C1 segment of cervical spinal cord (tissue), 14 donors: ENCODE results near the gene TRIP4.
"Not testable (repeated sequence)": the region's sequence is repeated elsewhere in the genome, so short reads cannot be mapped to it uniquely, and the experiment has no call there.

Source experiments
- DNase-seq, 14 donors: peaks; one replicate each; lab custom pipeline; 2025; lab: John Stamatoyannopoulos, UW

The TRIP4 gene

GRCh38 chr15:64485796-64486195 lies 98.2 kb downstream of the TRIP4 start:
- DNase-seq = no peak

DNA sequence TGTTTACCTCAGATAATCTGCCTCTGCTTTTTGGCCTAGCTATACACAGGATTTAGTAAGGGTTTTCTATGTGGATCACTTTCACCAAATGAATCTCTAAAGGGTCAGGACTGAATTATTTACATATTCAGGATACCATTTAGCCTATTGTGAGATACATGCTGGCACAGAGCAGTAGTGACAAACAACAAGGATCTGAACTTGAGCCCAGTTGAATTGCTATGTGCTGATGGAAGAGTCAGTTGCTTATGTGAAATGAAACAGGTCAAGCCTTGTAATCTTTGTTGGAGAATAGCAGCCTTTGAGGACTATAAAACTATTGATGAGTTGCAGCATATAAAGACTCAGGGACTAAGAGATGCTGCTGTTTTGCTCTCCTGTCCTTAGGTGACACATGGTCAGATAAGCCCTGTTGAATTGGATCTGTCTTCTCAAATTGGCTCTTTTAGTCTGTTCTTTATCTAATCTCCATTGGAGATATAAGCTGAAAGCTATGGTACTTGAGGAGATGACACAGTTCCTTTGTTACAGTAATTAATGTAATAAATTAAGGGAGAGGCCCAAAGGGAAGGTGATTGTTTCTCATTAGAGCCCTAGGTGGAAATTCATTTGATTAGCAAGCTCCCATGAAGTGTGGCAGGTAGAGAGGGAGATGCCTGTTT lies 103.1 kb downstream of the TRIP4 start:
- no peak for DNase-seq

DNA sequence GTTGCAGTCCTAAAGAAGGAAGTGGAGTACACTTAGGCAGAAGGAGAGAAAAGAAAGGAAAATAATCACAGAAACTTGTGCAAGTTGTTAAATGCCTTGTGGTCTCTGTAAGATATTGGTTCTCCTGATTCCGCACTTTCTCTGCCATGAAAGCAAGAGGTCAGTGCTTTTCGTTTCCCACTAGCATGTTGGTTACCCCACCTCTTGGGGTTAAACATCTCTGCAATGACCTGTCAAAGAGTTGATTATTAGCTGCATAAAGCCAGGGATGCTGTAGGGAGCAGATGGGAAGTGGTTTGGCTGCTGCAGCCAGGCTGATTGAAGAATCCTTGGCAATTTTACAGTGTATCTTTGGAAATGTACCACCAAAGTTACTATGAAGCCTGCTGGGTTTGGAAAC lies 106.0 kb downstream of the TRIP4 start:
- DNase-seq = no peak

DNA sequence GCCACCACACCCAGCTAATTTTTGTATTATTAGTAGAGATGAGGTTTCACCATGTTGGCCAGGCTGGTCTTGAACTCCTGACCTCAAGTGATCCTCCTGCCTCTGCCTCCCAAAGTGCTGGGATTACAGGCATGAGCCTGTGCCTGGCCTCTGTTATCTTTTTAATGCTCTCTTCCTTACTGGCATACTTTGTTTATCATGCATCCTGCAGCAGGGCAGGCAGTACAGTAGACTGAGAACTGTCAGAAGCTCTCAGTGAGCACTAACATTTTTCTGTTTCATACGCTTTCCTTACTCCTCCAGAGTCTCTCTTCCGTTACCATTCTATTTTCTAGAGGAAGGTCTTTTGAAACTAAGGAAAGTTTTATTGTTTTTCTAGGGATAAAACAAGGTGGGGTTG lies 108.3 kb downstream of the TRIP4 start:
- not testable (repeated sequence) for DNase-seq

GRCh38 chr15:64500695-64501395 lies 113.2 kb downstream of the TRIP4 start:
- no peak for DNase-seq

- peak in 1 of 14 donors; percentile 14 for DNase-seq
Observed at GRCh38 chr15:64501396-64501715, 113.7 kb downstream of the TRIP4 start.

- no peak for DNase-seq
Observed at GRCh38 chr15:64502151-64502550, 114.5 kb downstream of the TRIP4 start.

- DNase-seq = no peak
Observed at GRCh38 chr15:64502551-64502950, 114.9 kb downstream of the TRIP4 start.

DNA sequence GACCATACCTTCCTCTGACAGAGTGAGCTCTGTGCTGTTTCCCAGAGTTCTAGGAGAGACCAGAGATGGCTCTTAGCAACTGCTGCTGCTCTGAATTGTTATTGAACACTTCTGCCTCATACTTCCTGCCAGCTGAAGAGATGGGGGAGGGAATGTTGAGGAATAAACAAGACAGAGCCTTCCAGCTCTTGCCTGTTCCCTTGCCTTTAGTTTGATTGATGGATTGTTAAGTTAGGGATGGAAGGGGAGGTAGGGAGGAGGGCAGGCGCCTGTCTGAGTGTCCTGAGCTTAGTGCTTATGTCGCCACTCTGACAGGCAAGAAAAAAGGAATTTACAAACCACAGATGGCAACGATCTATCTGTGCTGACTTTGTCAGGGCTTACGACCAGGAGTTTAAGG lies 115.6 kb downstream of the TRIP4 start:
- DNase-seq = peak in 8 of 14 donors; percentile 7 to 42 (median 34)

DNA sequence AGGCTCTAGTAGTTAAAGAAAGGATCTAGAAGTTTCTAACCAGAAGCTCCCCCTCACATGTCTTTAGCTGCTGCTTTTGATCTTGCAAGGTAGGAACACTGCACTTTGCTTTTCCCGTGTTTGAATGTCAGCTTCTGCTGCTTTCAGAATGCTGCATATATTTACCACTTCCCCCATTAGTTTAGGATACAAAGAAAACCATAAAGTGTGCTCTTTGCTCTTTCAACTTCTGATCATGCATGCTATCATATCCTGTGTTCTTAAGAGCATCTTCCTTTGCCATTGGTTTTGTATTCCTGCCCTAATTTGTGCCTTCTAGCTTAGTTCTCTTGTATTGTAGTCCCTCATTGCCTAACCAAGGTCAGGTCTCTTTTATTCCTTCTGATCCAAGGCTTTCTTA lies 116.0 kb downstream of the TRIP4 start:
- no peak for DNase-seq
